H1 (cell line): ENCODE results near the gene MEN1. TPM values are rescaled to one million over a fixed set of nuclear protein-coding genes. Genes with fewer than 3 reads are reported as not detected.

Experiments used
- CTCF ChIA-PET: fragments of 300-600 bp; sonication (Branson Sonifier 250); formaldehyde crosslinking; loops from one replicate; lab custom pipeline; 2021; ENCODE audit not compliant: partially characterized antibody; lab: Charles Lee
- POLR2A ChIA-PET: fragments of 300-600 bp; sonication (Branson Sonifier 250); formaldehyde crosslinking; loops from one replicate; lab custom pipeline; 2021; ENCODE audit warnings: inconsistent platforms; ENCODE audit not compliant: partially characterized antibody; lab: Charles Lee
- DNase-seq, 2 experiments: peaks; one replicate each; pipeline versions ENCODE4 v3.0.0 to v3.0.0-alpha.2; 2010 to 2022; ENCODE audit warnings: low spot score in 2 of 2, low read depth in 1 of 2, mixed read lengths in 1 of 2
- FAIRE-seq: peaks from 2 replicates; lab custom pipeline; 2011; peaks lifted over from hg19 to GRCh38; lab: Jason Lieb, UNC
- H2AFZ ChIP-seq: 2 replicates; pipeline ENCODE4 v1.8.1; 2012; ENCODE audit warnings: low read length, inconsistent platforms
- H2AK5ac ChIP-seq: 2 replicates; pipeline ENCODE4 v1.6.1; 2013; ENCODE audit warnings: low read depth, low read length
- H2BK120ac ChIP-seq: replicated peaks from 2 replicates; pipeline ENCODE3; 2013; ENCODE audit warnings: low read depth, low read length, inconsistent platforms
- H2BK12ac ChIP-seq: 2 replicates; pipeline ENCODE4 v1.6.1; 2013; ENCODE audit warnings: low read depth, low read length
- H2BK15ac ChIP-seq: 2 replicates; pipeline ENCODE4 v1.6.1; 2013; ENCODE audit warnings: low read length
- H2BK20ac ChIP-seq: 2 replicates; pipeline ENCODE4 v1.6.1; 2013; ENCODE audit warnings: low read length
- H2BK5ac ChIP-seq: 2 replicates; pipeline ENCODE4 v1.6.1; 2013; ENCODE audit warnings: low read depth, low read length
- H3K14ac ChIP-seq: 2 replicates; pipeline ENCODE4 v1.6.1; 2013; ENCODE audit warnings: inconsistent platforms; ENCODE audit not compliant: insufficient read length
- H3K18ac ChIP-seq: 2 replicates; pipeline ENCODE4 v1.6.1; 2013; ENCODE audit warnings: low read length; ENCODE audit errors: extremely low read depth
- H3K23ac ChIP-seq: 2 replicates; pipeline ENCODE4 v1.6.1; 2013; ENCODE audit warnings: inconsistent platforms; ENCODE audit not compliant: insufficient read length
- H3K23me2 ChIP-seq: 2 replicates; pipeline ENCODE4 v1.6.1; 2013; ENCODE audit warnings: low read depth, low read length
- H3K27ac ChIP-seq: 2 replicates; pipeline ENCODE4 v1.6.1; 2011; ENCODE audit warnings: low read depth, low read length, inconsistent platforms
- H3K27me3 ChIP-seq, 4 experiments: replicated peaks in 1 of 4; 1 replicate in 1 of 4; 2 replicates in 3 of 4; pipeline versions ENCODE4 v1.6.1 to v1.8.1; 2011 to 2013; ENCODE audit warnings: low read length in 3 of 4, mild to moderate bottlenecking in 3 of 4, inconsistent platforms in 2 of 4, mixed read lengths in 2 of 4, moderate library complexity in 1 of 4; ENCODE audit not compliant: control insufficient read depth in 3 of 4, insufficient read depth in 3 of 4; ENCODE audit errors: extremely low read depth in 1 of 4
- H3K36me3 ChIP-seq, 4 experiments: 2 replicates each; pipeline versions ENCODE4 v1.6.1 to v1.8.1; 2011 to 2013; ENCODE audit warnings: mild to moderate bottlenecking in 4 of 4, low read length in 3 of 4, moderate library complexity in 2 of 4, control low read depth in 1 of 4, inconsistent platforms in 1 of 4; ENCODE audit not compliant: insufficient read depth in 4 of 4, control insufficient read depth in 2 of 4
- H3K4ac ChIP-seq: replicated peaks from 2 replicates; pipeline ENCODE3; 2013; ENCODE audit warnings: low read length, low read depth, mixed read lengths, inconsistent platforms; ENCODE audit not compliant: insufficient read length
- H3K4me1 ChIP-seq, 4 experiments: replicated peaks in 1 of 4; 1 replicate in 1 of 4; 2 replicates in 3 of 4; pipeline versions ENCODE4 v1.6.1 to v1.8.1; 2011 to 2013; ENCODE audit warnings: low read length in 3 of 4, inconsistent platforms in 2 of 4, mixed read lengths in 1 of 4; ENCODE audit not compliant: insufficient read depth in 4 of 4, control insufficient read depth in 3 of 4
- H3K4me2 ChIP-seq, 2 experiments: 2 replicates each; pipeline versions ENCODE4 v1.6.1 to v1.8.1; 2011 to 2013; ENCODE audit warnings: low read depth in 2 of 2, low read length in 2 of 2, control low read depth in 1 of 2, inconsistent platforms in 1 of 2, mild to moderate bottlenecking in 1 of 2; ENCODE audit not compliant: insufficient read depth in 1 of 2
- H3K4me3 ChIP-seq, 4 experiments: fragments of 200-600, 300-600 bp in 1 of 4; sonication (generic), shearing (Covaris generic), sonication (Bioruptor Twin) in 1 of 4; 2 replicates each; pipeline versions ENCODE4 v1.5.1 to v1.8.1; 2011 to 2016; ENCODE audit warnings: low read length in 4 of 4, low read depth in 3 of 4, control low read depth in 2 of 4, inconsistent platforms in 2 of 4, mild to moderate bottlenecking in 2 of 4, mixed read lengths in 1 of 4, moderate library complexity in 1 of 4; ENCODE audit not compliant: insufficient read depth in 2 of 4; ENCODE audit errors: extremely low read depth in 1 of 4
- H3K56ac ChIP-seq: replicated peaks from 2 replicates; pipeline ENCODE3; 2013; ENCODE audit warnings: low read depth, mild to moderate bottlenecking, mixed read lengths, low read length, inconsistent platforms; ENCODE audit not compliant: insufficient read length
- H3K79me1 ChIP-seq: 2 replicates; pipeline ENCODE4 v1.6.1; 2013; ENCODE audit warnings: low read depth, low read length, control low read depth
- H3K79me2 ChIP-seq, 2 experiments: 2 replicates each; pipeline versions ENCODE4 v1.6.1 to v1.8.1; 2012 to 2013; ENCODE audit warnings: low read length in 2 of 2, mild to moderate bottlenecking in 2 of 2, inconsistent platforms in 1 of 2; ENCODE audit not compliant: insufficient read depth in 2 of 2, control insufficient read depth in 1 of 2
- H3K9ac ChIP-seq, 4 experiments: replicated peaks in 1 of 4; 1 replicate in 1 of 4; 2 replicates in 3 of 4; pipeline versions ENCODE4 v1.6.1 to v1.8.1; 2011 to 2013; ENCODE audit warnings: low read depth in 3 of 4, low read length in 3 of 4, control low read depth in 2 of 4, mild to moderate bottlenecking in 2 of 4, moderate library complexity in 2 of 4, inconsistent platforms in 1 of 4; ENCODE audit errors: extremely low read depth in 1 of 4
- H3K9me3 ChIP-seq, 2 experiments: 2 replicates each; pipeline versions ENCODE4 v1.6.1 to v1.8.1; 2012 to 2013; ENCODE audit warnings: mild to moderate bottlenecking in 2 of 2, moderate library complexity in 2 of 2, control low read depth in 1 of 2, inconsistent platforms in 1 of 2, low read depth in 1 of 2, low read length in 1 of 2, mixed read lengths in 1 of 2; ENCODE audit not compliant: insufficient read depth in 2 of 2
- H4K20me1 ChIP-seq, 2 experiments: replicated peaks in 1 of 2; 2 replicates each; pipeline versions ENCODE3 to v1.8.1; 2011 to 2013; ENCODE audit warnings: inconsistent platforms in 2 of 2, low read length in 2 of 2, mild to moderate bottlenecking in 1 of 2; ENCODE audit not compliant: insufficient read depth in 2 of 2, control insufficient read depth in 1 of 2
- H4K5ac ChIP-seq: 2 replicates; pipeline ENCODE4 v1.6.1; 2013; ENCODE audit warnings: low read length, low read depth, mixed read lengths, inconsistent platforms; ENCODE audit not compliant: insufficient read length
- H4K8ac ChIP-seq: 2 replicates; pipeline ENCODE4 v1.8.0; 2013; ENCODE audit warnings: mild to moderate bottlenecking, moderate library complexity, low read length, inconsistent platforms; ENCODE audit not compliant: insufficient read depth; ENCODE audit errors: extremely low read depth
- H4K91ac ChIP-seq: replicated peaks from 2 replicates; pipeline ENCODE3; 2013; ENCODE audit warnings: low read length, mixed read lengths, inconsistent platforms; ENCODE audit not compliant: insufficient read length
- BRCA1 ChIP-seq: IDR thresholded peaks from 2 replicates; pipeline ENCODE4 v1.6.1; 2012; ENCODE audit warnings: low read depth, low read length, improper control_type of control experiment
- CREB1 ChIP-seq: IDR thresholded peaks from 2 replicates; pipeline ENCODE4 v1.6.1; 2012; ENCODE audit warnings: inconsistent platforms
- EZH2 ChIP-seq: fragments of 200-600 bp; sonication (generic); IDR thresholded peaks from 2 replicates; pipeline ENCODE4 v1.7.1; 2012; ENCODE audit warnings: low read depth, mild to moderate bottlenecking, moderate library complexity, low read length, inconsistent platforms; ENCODE audit not compliant: severe bottlenecking
- WGBS, 2 experiments: shearing (Covaris generic) in 1 of 2; methylation state at CpG; one replicate each; pipeline versions ENCODE4 v1.1.6 to v1.1.7; 2013 to 2015; ENCODE audit warnings: low lambda C conversion rate in 2 of 2, mixed read lengths in 2 of 2, inconsistent platforms in 1 of 2, low coverage in 1 of 2, missing lambda C conversion rate in 1 of 2; ENCODE audit not compliant: insufficient replicate concordance in 2 of 2, insufficient coverage in 1 of 2, insufficient read length in 1 of 2; ENCODE audit errors: extremely low coverage in 1 of 2, missing lambda C conversion rate in 1 of 2; 5-methylcytosine and 5-hydroxymethylcytosine counted together
- polyA plus RNA-seq, 7 experiments: library from polyadenylated mRNA; depleted of rRNA in 3 of 7; stranded (reverse) in 5 of 7; unstranded in 2 of 7; fragments of >200 nt in 5 of 7; fragments of 200-250 nt in 2 of 7; gene quantifications; 1 replicate in 5 of 7; 2 replicates in 1 of 7; 4 replicates in 1 of 7; pipeline versions ENCODE4 v1.2.1 to v1.2.3, GENCODE V29; 2011 to 2013; ENCODE audit warnings: missing spikeins in 2 of 7, mixed read lengths in 2 of 7
- total RNA-seq: library from RNA; stranded (reverse); fragmentation: NEBNext Ultra II Directional; extraction: Animal tissue kit (Norgen Biotek cat#: 25700); gene quantifications from 2 replicates; pipeline ENCODE4 v1.2.1, GENCODE V29; 2021
- TF ChIP-seq, protein P1 (sequence below): IDR thresholded peaks from 2 replicates; pipeline ENCODE4 v1.6.1; 2012; ENCODE audit warnings: inconsistent platforms

Gene MEN1
- total and polyA plus RNA-seq, 2 of the 8 experiments (the other 6 are each of a cell fraction or from before 2014, with no cell fraction given), result 47.2 to 56.3 TPM

DNA sequence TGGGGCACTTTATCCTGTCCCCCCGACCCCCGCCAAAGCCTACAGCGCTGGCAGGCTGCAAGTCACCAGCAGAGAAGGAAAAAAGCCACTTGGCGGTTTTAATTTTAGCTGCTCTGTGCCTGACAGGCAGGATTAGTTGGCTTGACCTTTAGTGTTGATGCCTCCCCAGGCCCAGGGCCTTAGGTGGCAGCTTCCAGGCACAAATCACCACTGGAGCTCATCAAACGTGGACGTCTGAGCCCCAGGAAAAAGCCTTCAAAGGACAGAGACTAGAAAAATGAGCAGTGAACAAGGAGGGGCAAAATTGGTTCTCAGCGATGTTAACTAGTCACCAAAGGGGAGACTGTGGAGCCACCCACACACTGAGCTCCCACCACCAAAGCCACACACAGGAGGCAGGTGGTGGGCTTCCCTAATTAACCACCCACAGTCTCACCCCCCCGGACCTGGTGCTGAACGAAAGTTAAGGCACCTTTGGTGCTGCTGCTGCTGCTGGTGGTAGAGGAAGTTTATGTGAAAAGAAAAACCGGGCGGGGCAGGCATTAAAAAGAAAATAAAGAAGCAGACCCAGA lies 46.2 kb downstream of the MEN1 start:
- Histone ChIP-seq H4K8ac (no peak overlapping the region), H3K9me3 (no peaks in the 10 kb centered on the region), H3K4me1 (peaks cover 26 to 71% (median 61%) of the 10 kb centered on the region in 4 experiments), H3K4ac (no peak overlapping the region), H3K9ac (no peak overlapping the region; a peak in 1 of 7 replicates), H3K14ac (no peak overlapping the region), H2BK12ac (peak overlapping the region; percentile 72; the same call in 1 of the 2 replicates), H3K4me3 (no peak overlapping the region; a peak in 1 of 8 replicates), H2BK15ac (no peak overlapping the region), H2BK20ac (no peak overlapping the region), H2BK120ac (no peak overlapping the region), H3K56ac (no peak overlapping the region), H3K79me1 (peaks cover 3% of the 10 kb centered on the region), H4K20me1 (peaks cover 17 to 21% of the 10 kb centered on the region in 2 experiments), H3K27ac (peak overlapping the region; percentile 86), H3K27me3 (no peaks in the 10 kb centered on the region), H2BK5ac (peak overlapping the region; percentile 100; the same call in 1 of the 2 replicates), H4K91ac (peak overlapping the region; percentile 67), H3K23ac (no peak overlapping the region), H3K18ac (peak overlapping the region; percentile 92), H2AFZ (no peak overlapping the region), H3K23me2 (no peaks in the 10 kb centered on the region), H3K4me2 (peak overlapping the region; percentile 56 to 70), H3K36me3 (peaks cover 31 to 56% (median 45%) of the 10 kb centered on the region in 4 experiments), H4K5ac (peak overlapping the region; percentile 61), H2AK5ac (no peak overlapping the region), H3K79me2 (peaks cover 0 to 14% of the 10 kb centered on the region in 2 experiments; a peak in 1 of 4 replicates)
- DNase-seq (no peak), FAIRE-seq (no peak)
- ChIA-PET POLR2A (interaction anchor here (0.6 to 42.9 kb wide), 9 partner anchors 2 to 358 kb away, joined by 3 to 1087 read pairs (median 4); partner anchors contain the start of genes FAU, MRPL49, PYGM and RASGRP2), CTCF (interaction anchor here (0.7 to 23.6 kb wide), 5 partner anchors 10 to 65 kb away, joined by 3 to 376 read pairs (median 3); partner anchors contain the start of gene RASGRP2)
- 74% methylated on average over 11 of the region's 11 CpGs; no CpG with 5 or more reads in 1 of the 2 experiments for WGBS, 2 experiments
- no peak for TF ChIP-seq CREB1
- no peak for TF ChIP-seq EZH2
- TF ChIP-seq BRCA1, result no peak
- TF ChIP-seq, protein P1, sequence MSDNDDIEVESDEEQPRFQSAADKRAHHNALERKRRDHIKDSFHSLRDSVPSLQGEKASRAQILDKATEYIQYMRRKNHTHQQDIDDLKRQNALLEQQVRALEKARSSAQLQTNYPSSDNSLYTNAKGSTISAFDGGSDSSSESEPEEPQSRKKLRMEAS, result no peak
